HG02623 (cell line): ENCODE results near the gene UNCX.
"Not testable (repeated sequence)": the region's sequence is repeated elsewhere in the genome, so short reads cannot be mapped to it uniquely, and the experiment has no call there.

ENCODE experiments used
- ATAC-seq: cut with Tn5 transposase; IDR thresholded peaks from one replicate; pipeline ENCODE4 v1.9.1; 2021; ENCODE audit warnings: moderate library complexity; ENCODE audit not compliant: unreplicated experiment

The UNCX gene

DNA sequence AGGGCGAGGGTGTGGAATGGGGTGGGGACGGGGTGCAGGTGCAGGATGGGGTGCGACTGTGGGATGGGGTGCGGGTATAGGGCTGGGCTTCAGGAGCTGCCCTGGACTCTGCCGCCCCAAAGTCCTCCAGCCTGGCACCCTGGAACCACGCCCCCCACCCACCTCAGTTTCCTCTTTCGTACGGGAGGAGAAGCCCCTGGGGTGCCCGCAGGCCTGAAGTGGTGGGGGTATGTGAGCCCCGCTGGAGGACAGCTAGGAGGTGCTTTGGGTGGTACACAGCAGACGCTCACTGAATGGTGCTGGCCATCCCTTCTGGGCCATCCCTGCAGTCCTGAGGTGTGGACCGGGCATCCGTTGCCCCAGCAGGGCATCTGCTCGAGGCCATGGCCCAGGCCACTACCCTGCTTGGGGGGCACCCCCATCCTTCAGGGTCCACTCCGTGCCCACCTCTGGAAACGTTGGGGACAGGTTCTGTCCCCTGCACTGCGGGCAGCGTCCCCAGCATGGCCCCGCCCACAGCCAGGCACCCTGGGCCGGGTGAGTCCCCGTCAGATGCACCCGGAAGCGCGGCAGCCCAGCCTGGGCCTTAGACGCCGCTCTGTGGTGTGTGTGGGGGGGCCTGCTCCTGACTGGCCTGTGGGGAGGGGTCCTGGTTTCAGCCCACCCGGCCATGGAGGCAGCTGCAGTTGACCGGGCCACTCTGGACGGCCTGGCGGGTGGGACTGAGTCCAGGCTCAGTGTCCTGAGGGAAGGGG, 41.6 kb downstream of the UNCX start:
- ATAC-seq = no peak

DNA sequence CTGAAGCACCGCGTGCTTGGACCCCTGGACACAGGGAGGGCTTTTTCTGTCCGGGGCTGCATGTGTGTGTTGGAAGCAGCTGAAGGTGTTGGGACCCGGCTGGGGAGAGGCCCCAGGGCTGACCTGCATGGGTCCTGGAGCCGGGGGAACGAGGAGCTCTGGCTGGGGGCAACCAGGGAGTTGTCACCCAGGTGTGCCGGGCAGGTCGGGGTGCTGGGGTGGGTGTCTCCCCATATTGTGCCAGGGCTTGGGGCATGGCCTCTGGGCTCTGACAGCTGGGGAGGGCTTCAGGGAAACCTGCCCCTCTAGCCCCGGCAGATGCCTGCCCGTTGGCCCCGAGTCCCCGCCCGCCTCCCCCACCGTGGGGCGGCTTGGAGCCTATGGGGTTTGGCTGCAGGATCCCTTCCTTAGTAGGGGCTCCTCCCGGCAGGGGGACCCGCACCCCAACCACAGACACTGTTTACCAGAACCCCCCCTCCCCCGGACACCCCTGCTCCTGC, 42.3 kb downstream of the UNCX start:
- ATAC-seq = no peak

DNA sequence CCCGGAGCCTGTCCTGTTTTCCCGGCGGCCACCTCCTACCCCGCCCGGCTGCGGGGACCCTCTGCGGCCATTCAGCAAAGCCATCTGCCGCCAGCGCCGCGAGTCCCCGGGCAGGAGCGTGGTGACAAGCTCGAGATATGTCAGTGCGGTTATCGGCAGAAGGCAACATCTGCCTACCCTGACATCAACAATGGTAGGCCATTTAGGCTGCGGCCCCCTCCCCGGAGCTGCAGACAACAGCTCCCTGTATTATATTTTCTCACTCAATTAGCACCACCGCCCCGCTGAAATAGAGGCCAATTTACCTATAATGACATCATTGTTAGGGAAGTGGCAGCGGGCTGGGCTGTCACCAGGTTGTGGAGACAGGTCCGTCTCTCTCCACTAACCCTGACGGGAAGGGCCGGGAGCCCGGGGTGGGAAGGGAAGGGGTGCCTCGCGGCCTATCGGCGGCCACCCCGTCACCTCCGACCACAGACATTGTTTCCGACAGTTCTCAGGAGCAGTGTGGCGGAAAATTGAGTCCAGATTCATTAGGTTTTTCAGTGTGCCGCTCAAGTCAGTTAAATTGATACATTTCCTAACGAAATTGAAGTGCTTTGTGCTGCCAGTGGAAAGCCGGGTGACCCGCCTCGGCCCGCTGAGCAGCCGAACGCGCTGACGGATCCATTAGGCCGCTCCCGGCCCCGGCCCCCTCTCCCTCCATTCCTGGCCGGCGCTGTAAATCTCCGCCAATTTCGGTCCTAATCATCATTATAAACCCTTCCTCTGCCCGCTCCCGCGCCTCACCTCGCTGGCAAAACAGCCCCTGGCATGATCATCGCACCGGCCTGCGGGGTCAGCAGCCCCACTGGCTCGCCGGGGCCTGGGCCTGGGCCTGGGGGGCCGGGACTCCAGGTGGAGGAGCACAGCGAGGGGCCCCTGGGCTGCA, 43.0 kb downstream of the UNCX start:
- no peak for ATAC-seq

DNA sequence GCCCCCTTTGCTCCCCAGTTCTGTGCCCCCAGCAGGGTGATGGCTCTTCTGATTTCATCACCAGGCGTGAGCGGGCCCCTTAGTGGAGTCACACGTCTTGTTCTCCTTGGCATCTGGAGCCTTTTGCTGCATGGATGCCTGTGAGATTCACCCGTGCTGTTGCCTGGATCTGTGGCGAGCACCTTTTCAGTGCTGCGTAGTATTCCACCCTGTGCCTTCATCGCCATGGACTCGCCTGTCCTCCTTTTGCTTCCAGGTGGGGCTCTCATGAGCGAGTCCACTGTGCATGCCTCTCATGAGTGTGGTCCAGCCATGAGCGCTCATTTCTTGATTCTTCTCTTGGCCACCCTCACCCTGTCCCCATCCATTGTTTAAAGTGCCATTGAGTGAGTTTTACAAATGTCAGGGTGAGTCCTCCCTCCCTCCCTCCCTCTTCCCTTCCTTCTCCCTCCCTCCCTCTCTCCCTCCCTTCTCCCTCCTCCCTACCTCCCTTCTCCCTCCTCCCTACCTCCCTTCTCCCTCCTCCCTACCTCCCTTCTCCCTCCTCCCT, 44.0 kb downstream of the UNCX start:
- ATAC-seq = no peak

DNA sequence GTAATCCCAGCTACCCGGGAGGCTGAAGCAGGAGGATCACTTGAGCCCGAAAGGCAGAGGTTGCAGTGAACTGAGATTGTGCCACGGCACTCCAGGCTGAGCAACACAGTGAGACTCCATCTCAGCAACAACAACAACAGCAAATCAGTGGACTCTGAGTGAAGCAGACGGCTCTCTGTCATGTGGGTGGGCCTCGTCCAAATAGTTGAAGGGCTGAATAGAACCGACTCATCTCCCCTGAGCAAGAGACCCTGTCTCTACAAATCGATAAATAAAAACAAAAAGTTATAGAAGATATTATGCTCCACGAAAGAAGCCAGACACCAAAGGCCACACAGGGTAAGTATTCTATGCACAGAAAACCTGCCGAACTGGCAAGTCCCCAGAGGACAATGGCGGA, 45.9 kb downstream of the UNCX start:
- ATAC-seq = no peak

DNA sequence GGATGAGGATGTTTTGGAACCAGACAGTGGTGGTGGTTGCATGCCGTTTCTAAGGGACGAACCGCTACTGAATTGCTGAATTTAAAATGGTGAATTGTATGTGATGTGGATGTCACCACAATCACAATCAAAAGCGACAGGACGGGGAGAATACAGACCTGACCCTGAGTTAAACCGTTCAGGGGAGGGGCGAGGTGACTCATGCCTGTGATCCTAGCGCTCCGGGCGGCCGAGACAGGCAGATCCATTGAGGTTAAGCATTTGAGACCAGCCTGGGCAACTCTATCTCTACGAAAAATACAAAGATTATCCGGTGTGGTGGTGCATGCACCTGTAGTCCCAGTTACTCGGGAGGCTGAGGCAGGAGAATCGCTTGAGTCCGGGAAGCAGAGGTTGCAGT, 46.4 kb downstream of the UNCX start:
- no peak for ATAC-seq

DNA sequence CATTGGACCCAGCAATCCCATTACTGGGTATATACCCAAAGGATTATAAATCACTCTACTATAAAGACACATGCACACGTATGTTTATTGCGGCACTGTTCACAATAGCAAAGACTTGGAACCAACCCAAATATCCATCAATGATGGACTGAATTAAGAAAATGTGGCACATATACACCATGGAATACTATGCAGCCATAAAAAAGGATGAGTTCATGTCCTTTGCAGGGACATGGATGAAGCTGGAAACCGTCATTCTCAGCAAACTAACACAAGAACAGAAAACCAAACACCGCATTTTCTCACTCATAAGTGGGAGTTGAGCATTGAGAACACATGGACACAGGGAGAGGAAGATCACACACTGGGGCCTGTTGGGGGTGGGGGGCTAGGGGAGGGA, 47.2 kb downstream of the UNCX start:
- ATAC-seq = not testable (repeated sequence)

DNA sequence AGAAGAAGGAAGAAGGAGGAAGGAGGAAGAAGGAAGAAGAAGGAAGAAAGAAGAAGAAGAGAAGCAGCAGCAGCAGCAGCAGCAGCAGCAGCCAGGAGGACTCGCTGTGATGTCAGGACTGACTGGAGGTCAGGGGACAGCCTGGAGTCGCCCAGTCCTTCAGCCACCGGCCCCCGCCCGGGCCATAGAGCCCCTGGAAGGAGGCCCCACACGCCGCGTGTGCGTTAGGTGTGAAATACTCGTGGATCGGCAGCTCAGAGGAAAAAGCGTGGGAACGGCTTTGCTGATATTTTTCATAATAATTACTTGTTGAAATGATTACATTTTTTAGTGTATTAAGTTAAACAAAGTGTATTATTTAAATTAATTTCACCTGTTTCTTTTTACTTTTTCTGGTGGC, 48.4 kb downstream of the UNCX start:
- no peak for ATAC-seq

DNA sequence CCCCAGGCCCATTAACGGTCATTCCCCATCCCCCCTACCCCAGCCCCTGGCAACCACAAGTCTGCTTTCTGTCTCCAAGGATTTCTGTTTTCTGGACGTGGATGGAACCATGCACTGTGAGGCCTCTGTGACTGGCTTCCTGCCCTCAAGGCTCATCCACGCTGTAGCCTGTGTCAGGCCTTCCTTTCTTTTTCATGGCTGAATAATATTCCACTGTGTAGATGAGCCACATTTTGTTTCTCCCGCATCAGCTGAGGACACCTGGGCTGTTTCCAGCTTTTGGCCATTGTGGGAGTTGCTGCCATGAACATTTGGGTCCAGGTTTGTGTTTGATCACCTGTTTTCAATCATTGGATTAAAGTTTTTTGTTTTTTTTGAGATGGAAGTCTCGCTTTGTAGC, 50.0 kb downstream of the UNCX start:
- no peak for ATAC-seq

DNA sequence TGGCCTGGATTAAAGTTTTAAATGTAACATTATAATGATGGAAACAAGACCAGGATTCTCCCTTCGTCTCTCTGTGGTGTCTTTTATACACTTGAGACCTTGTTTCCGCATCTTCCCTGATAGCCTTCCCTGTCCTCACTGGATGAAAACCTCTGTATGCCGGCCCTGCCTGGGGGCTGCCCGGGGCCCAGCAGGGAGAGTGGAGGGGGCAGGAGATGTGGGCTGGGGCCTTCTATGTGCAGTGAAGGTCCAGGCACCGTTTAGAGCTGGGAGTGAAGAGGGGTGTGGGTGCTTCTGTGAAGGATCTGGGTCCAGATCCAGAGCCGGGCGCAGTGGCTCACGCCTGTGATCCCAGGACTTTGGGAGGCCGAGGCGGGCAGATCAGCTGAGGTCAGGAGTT, 50.7 kb downstream of the UNCX start:
- no peak for ATAC-seq

DNA sequence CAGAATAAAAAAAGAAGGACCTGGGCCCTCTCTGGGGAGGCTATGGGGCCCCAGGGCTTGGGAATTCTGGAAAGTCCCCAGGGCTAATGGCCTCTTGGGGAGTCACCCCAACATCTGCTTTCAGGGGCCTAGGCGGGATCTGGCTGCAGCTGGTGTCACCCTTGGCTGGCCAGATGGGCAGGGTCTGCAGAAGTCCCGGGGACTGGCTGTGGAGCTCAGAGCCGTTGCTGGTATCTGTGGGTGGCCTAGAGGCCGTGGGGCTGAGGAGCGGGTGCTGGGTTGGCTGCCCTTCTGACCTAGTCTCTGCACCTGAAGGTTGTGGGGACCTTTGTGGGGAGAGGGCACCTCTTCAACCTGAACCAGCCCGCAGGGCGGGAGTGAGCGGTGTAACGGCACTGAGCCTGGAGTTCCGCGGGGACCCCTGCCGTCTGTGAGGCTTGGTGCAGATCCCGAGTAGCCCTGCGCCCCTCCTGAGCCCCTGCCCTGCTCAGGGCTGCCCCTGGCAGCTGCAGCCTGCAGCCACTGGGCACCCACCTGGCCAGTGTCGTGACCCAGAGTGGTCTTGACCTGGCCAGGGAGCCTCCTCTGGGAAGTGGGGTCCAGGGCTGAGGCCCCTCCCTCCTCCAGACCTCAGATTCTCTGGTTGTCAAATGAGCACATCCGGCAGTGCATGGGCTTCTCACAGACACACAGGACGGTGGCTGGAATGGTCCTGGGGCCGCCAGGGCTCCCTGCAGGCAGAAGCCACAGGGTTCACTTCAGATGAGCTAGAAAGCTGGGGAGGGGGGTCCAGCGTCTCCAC, 51.5 kb downstream of the UNCX start:
- ATAC-seq = no peak

DNA sequence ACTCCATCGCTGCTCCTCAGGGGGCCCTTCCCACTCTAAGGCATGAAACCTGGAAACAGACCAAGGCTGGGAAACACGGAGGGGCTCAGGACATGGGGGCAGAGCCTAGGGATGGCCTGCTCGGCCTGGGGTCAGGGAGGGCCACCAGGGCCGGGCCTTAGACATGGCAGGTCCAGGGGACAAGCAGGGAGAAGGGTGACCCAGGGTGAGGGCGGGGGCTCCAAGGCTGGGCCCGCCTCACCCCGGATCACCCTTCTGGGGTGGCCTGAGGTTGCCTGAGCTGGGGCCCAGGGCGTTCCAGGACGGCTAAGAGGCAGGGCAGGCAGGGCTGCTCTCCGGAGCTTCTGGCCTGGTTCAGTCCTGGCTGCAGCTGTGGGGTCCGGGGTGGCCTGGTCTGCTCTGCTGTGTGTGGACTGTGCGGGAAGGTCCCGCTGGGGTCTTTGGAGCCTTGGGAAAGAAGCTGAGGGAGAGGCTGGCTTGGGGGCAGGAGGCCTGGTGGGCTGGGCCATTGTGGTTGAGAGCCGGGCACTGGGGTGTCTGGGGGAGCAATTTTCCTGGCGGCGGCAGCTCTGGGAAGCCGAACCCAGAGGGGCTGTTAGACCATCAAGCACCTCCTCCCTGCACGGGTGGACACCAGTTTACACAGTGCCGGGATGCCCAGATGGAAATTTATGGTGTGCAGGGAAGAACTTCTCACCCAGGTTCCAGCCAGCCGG, 52.2 kb downstream of the UNCX start:
- no peak for ATAC-seq

DNA sequence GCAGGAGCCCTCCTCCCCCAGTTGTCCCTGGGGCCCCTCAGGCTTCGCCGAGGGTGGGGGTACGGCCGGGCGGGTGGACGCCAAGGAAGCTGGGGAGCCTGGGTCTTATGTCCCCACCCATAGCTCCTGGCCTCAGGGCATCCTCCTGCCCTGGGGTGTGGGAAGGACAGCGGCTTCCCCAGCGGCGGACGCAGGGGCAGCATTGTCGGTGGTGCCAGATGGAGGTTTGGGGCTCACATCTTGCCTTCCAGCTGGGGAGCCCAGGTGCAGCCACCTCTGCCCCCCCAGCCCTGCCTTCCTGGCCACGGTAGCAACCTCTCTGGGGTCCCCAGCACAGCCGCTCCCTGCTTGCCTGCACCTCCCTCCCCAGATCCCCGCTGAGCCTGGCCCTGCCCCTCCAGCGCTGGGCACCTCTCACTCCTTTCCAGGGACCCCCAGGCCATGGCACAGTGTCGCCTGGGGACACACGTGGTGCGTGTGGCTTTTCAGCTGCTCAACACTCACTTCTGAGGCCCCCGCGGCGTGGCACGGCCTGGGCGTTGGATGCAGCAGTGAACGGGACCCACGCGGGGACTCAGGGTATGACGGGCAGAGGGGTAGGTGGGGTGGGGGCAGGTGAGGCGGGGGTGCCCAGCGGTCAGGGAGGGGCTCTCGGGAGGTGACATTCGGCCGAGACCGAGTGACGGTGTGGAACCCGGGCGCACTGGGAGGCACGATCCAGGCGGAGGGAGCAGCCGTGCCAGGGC, 53.1 kb downstream of the UNCX start:
- ATAC-seq = no peak
